CD14-positive monocyte (primary cell): ENCODE measurements around the gene NKAIN2. TPM values are rescaled to one million over a fixed set of nuclear protein-coding genes. Genes with fewer than 3 reads are reported as not detected.

Experiments
- DNase-seq, 3 donors: peaks; one replicate each; pipeline ENCODE4 v3.0.0-alpha.2; 2011 to 2022
- H2AFZ ChIP-seq: 2 replicates; pipeline ENCODE4 v1.6.0; 2012; ENCODE audit warnings: mild to moderate bottlenecking, low read depth, low read length, inconsistent platforms; ENCODE audit not compliant: insufficient read depth, poor library complexity, severe bottlenecking
- H3K27ac ChIP-seq, 2 donors: 1 replicate in 1 of 2; 2 replicates in 1 of 2; pipeline ENCODE4 v1.5.1; 2012 to 2013; ENCODE audit warnings: low read length in 2 of 2, control low read depth in 1 of 2, inconsistent platforms in 1 of 2, low read depth in 1 of 2, mild to moderate bottlenecking in 1 of 2
- H3K27me3 ChIP-seq, 2 donors: one replicate each; pipeline versions ENCODE4 v1.6.0 to v1.6.1; 2011 to 2013; ENCODE audit warnings: low read length in 2 of 2; ENCODE audit not compliant: control insufficient read depth in 2 of 2, insufficient read depth in 2 of 2
- H3K36me3 ChIP-seq, 2 donors: replicated peaks in 1 of 2; 1 replicate in 1 of 2; 2 replicates in 1 of 2; pipeline versions ENCODE4 v1.5.1 to v1.6.1; 2012 to 2013; ENCODE audit warnings: low read length in 2 of 2, control low read depth in 1 of 2, inconsistent platforms in 1 of 2, mild to moderate bottlenecking in 1 of 2; ENCODE audit not compliant: insufficient read depth in 2 of 2, control insufficient read depth in 1 of 2
- H3K4me1 ChIP-seq, 2 donors: 1 replicate in 1 of 2; 2 replicates in 1 of 2; pipeline versions ENCODE4 v1.5.1 to v1.6.1; 2012 to 2013; ENCODE audit warnings: low read length in 2 of 2, control low read depth in 1 of 2, inconsistent platforms in 1 of 2, mild to moderate bottlenecking in 1 of 2, moderate library complexity in 1 of 2; ENCODE audit not compliant: insufficient read depth in 2 of 2, control insufficient read depth in 1 of 2
- H3K4me2 ChIP-seq: replicated peaks from 2 replicates; pipeline ENCODE3; 2012; ENCODE audit warnings: low read length, moderate library complexity, mild to moderate bottlenecking; ENCODE audit not compliant: poor library complexity, severe bottlenecking; ENCODE audit errors: extremely low read depth
- H3K4me3 ChIP-seq, 3 experiments: fragments of 200-600 bp in 1 of 3; sonication (generic) in 1 of 3; replicated peaks in 1 of 3; 1 replicate in 2 of 3; 2 replicates in 1 of 3; pipeline ENCODE4 v1.5.1; 2011 to 2013; ENCODE audit warnings: low read length in 3 of 3, mild to moderate bottlenecking in 3 of 3, control low read depth in 2 of 3, low read depth in 2 of 3, inconsistent platforms in 1 of 3, moderate library complexity in 1 of 3
- H3K79me2 ChIP-seq: 2 replicates; pipeline ENCODE4 v1.6.0; 2012; ENCODE audit warnings: mild to moderate bottlenecking, control low read depth, inconsistent platforms, low read length, moderate library complexity; ENCODE audit not compliant: insufficient read depth
- H3K9ac ChIP-seq: 2 replicates; pipeline ENCODE4 v1.6.0; 2017; ENCODE audit warnings: low read length, mild to moderate bottlenecking; ENCODE audit not compliant: insufficient read depth, poor library complexity, severe bottlenecking
- H3K9me3 ChIP-seq, 2 donors: replicated peaks in 1 of 2; 1 replicate in 1 of 2; 2 replicates in 1 of 2; pipeline versions ENCODE4 v1.5.1 to v1.6.1; 2012 to 2013; ENCODE audit warnings: low read length in 2 of 2, control low read depth in 1 of 2; ENCODE audit not compliant: control insufficient read depth in 1 of 2, insufficient read depth in 1 of 2
- H4K20me1 ChIP-seq: 2 replicates; pipeline ENCODE4 v1.6.0; 2012; ENCODE audit warnings: mild to moderate bottlenecking, low read length, control low read depth, moderate library complexity; ENCODE audit not compliant: insufficient read depth
- H3K27ac Mint-ChIP-seq, 7 donors: one replicate each; pipeline ENCODE4 v1.8.0; 2020; ENCODE audit warnings: mild to moderate bottlenecking in 7 of 7, mixed read lengths in 7 of 7, moderate library complexity in 6 of 7, inconsistent platforms in 2 of 7
- H3K27me3 Mint-ChIP-seq, 3 donors: one replicate each; pipeline ENCODE4 v1.8.0; 2021 to 2022; ENCODE audit warnings: low read depth in 3 of 3, mild to moderate bottlenecking in 3 of 3, mixed read lengths in 3 of 3, moderate library complexity in 3 of 3, inconsistent platforms in 1 of 3
- H3K36me3 Mint-ChIP-seq, 2 donors: one replicate each; pipeline ENCODE4 v1.8.0; 2020; ENCODE audit warnings: mixed read lengths in 2 of 2, inconsistent platforms in 1 of 2, mild to moderate bottlenecking in 1 of 2
- H3K4me1 Mint-ChIP-seq: one replicate; pipeline ENCODE4 v1.8.0; 2020; ENCODE audit warnings: mild to moderate bottlenecking, mixed read lengths
- H3K4me3 Mint-ChIP-seq, 2 donors: one replicate each; pipeline ENCODE4 v1.8.0; 2020; ENCODE audit warnings: mild to moderate bottlenecking in 2 of 2, mixed read lengths in 2 of 2, moderate library complexity in 1 of 2
- H3K9me3 Mint-ChIP-seq, 7 donors: one replicate each; pipeline ENCODE4 v1.8.0; 2020 to 2022; ENCODE audit warnings: mixed read lengths in 7 of 7, mild to moderate bottlenecking in 6 of 7, moderate library complexity in 6 of 7, inconsistent platforms in 2 of 7
- CTCF ChIP-seq: fragments of 200-600 bp; IDR thresholded peaks from one replicate; pipeline ENCODE4 v1.8.0; 2022; ENCODE audit warnings: antibody characterized with exemption, mild to moderate bottlenecking
- WGBS: methylation state at CpG from one replicate; pipeline ENCODE4 v1.1.5; 2013; ENCODE audit warnings: missing lambda C conversion rate; ENCODE audit not compliant: insufficient coverage; 5-methylcytosine and 5-hydroxymethylcytosine counted together
- intact Hi-C, 2 donors: fragments of 100-400 bp; cut with micrococcal nuclease; formaldehyde crosslinking; loops; one replicate each; pipeline versions ENCODE4 v1.15.0 to v1.15.1; 2023
- polyA plus RNA-seq, 3 donors: library from polyadenylated mRNA; depleted of rRNA in 1 of 3; unstranded in 2 of 3; stranded (reverse) in 1 of 3; fragments of 300-500 nt in 2 of 3; fragments of >200 nt in 1 of 3; fragmentation: Illumina TruSeq in 2 of 3; gene quantifications; 1 replicate in 2 of 3; 2 replicates in 1 of 3; pipeline ENCODE4 v1.2.3, GENCODE V29; 2012 to 2021

Gene NKAIN2
- polyA plus RNA-seq, 3 donors = not detected

- intact Hi-C loops = no loop called here
- Histone ChIP-seq H3K4me2 (no peak overlapping the region), H2AFZ (no peak overlapping the region), H3K9ac (no peak overlapping the region), H3K27me3 (no peaks in the 10 kb centered on the region), H3K4me1 (no peaks in the 10 kb centered on the region), H3K27ac (no peak overlapping the region), H3K79me2 (no peaks in the 10 kb centered on the region), H3K4me3 (no peak overlapping the region), H4K20me1 (no peaks in the 10 kb centered on the region), H3K36me3 (no peaks in the 10 kb centered on the region), H3K9me3 (no peaks in the 10 kb centered on the region)
- Mint-ChIP-seq H3K27ac (no peak overlapping the region), H3K4me3 (no peak overlapping the region), H3K36me3 (no peaks in the 10 kb centered on the region), H3K27me3 (no peaks in the 10 kb centered on the region), H3K9me3 (peaks cover 0 to 7% (median 3%) of the 10 kb centered on the region in 7 donors), H3K4me1 (no peaks in the 10 kb centered on the region)
- no peak for TF ChIP-seq CTCF
- DNase-seq = no peak
Observed at GRCh38 chr6:123794799-123795198, 8.9 kb upstream of the NKAIN2 start.

- H3K27ac Mint-ChIP-seq = no peak overlapping the region
- H3K27me3 Mint-ChIP-seq = peaks cover 28 to 32% (median 29%) of the 10 kb centered on the region in 3 donors
- no peaks in the 10 kb centered on the region for H3K36me3 Mint-ChIP-seq
- peaks cover 31 to 32% of the 10 kb centered on the region in 2 donors for H3K27me3 ChIP-seq
- no peaks in the 10 kb centered on the region for H3K79me2 ChIP-seq
- intact Hi-C loops = loop anchor here (5.0 to 10.0 kb wide), 2 partner anchors 1051 to 1054 kb away; no protein-coding TSS in a partner anchor
- no peak overlapping the region for H3K9ac ChIP-seq
- no peaks in the 10 kb centered on the region for H4K20me1 ChIP-seq
- 91% methylated on average over 4 of the region's 5 CpGs for WGBS
- no peak overlapping the region for H3K4me3 ChIP-seq
- no peak overlapping the region for H3K4me2 ChIP-seq
- peaks cover 13% of the 10 kb centered on the region for H3K4me1 Mint-ChIP-seq
- H3K9me3 ChIP-seq = peaks cover 0 to 6% of the 10 kb centered on the region in 2 donors
- H3K27ac ChIP-seq = no peak overlapping the region
- no peak for TF ChIP-seq CTCF
- no peak overlapping the region for H2AFZ ChIP-seq
- DNase-seq = no peak
- H3K4me1 ChIP-seq = peaks cover 10 to 14% of the 10 kb centered on the region in 2 donors
- H3K36me3 ChIP-seq = no peaks in the 10 kb centered on the region
- H3K4me3 Mint-ChIP-seq = no peak overlapping the region
- H3K9me3 Mint-ChIP-seq = peaks cover 0 to 6% (median 1%) of the 10 kb centered on the region in 7 donors
Observed at GRCh38 chr6:123801067-123801466, 2.6 kb upstream of the NKAIN2 start.
